ENCODE measurements around the gene CACNA1A.
"Not testable (repeated sequence)": the region's sequence is repeated elsewhere in the genome, so short reads cannot be mapped to it uniquely, and the experiment has no call there.

CACNA1A gene

GRCh38 chr19:13427273-13428051, 78.8 kb downstream of the CACNA1A start:
- no peak for DNase-seq (ENCODE audit: low spot score)

- not testable (repeated sequence) for DNase-seq (ENCODE audit: low spot score)
Measured at GRCh38 chr19:13425875-13426274, 80.4 kb downstream of the CACNA1A start.

DNA sequence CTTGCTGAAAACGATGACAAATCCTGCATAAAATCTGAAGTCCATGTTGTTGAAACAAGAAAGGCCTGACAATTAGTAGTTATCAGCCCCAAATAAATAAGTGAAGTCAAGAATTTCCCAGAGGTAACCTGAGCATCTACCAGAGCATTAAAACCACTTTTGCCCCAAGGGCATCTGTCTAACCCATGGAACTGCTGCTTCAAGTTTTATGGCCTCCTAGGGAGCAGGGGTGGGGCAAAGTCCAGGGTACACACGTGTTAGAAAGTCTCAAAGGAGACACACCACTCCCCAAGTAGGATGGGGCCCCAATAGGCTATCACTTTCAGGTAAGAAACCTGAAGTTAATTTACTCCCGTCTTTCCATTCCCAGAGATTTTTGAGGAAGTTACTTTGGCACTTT, 81.1 kb downstream of the CACNA1A start:
- DNase-seq (ENCODE audit: low spot score) = no peak

DNA sequence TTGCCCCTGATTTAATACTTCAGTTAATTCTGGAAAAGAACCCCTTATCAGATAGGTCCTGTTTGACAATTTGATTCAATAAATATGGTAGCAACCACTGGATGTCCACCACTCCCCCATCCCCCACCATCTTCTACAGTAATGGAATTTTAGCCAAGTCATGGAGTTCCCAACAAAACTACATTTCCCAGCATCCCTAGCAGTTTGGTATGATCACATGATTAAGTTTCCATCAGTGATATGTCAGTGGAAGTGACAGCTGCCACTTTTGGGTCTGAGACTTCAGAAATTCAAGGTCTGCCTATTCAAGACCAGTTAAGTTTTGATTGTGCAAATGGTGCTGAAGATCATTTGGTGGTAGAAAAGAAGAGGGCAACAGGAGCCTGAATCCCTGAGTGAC, 85.5 kb downstream of the CACNA1A start:
- DNase-seq (ENCODE audit: low spot score) = no peak

- DNase-seq (ENCODE audit: low spot score) = peak; percentile 71
Measured at GRCh38 chr19:13417054-13417453, 89.2 kb downstream of the CACNA1A start.

DNA sequence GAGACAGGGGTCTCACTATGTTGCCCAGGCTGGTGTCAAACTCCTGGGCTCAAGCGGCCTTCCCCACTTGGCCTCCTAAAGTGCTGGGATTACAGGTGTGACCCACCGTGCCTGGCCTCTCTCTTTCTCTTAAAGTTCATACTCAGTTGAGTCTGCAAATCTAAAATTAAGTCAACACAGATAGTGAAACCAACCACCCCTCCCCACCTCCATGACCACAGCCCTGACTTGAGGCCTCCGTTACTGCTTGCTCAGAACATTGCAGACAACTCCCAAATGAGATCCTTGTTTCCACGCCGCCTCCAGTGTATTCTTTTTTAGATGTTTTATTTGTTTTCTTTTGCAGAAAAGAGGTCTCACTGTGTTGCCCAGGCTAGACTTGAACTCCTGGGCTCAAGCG, 94.4 kb downstream of the CACNA1A start:
- DNase-seq (ENCODE audit: low spot score) = no peak

DNA sequence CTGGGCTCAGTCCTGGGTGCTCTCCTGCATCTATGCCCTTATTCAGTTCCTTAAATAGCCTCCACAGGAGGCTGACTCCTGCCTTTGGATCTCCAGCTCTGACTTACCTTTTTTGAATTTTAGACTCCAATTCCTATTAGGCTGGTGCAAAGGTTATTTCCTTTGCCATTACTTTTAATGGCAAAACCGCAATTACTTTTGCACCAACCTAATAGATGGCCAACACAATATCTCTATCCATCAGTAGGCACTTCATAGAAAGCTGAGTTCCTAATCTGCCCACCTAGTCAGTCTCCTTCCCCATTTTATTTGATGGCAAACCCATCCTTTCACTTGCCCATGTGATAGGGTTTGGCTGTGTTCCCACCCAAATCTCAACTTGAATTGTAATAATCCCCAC, 95.3 kb downstream of the CACNA1A start:
- DNase-seq (ENCODE audit: low spot score) = no peak

DNA sequence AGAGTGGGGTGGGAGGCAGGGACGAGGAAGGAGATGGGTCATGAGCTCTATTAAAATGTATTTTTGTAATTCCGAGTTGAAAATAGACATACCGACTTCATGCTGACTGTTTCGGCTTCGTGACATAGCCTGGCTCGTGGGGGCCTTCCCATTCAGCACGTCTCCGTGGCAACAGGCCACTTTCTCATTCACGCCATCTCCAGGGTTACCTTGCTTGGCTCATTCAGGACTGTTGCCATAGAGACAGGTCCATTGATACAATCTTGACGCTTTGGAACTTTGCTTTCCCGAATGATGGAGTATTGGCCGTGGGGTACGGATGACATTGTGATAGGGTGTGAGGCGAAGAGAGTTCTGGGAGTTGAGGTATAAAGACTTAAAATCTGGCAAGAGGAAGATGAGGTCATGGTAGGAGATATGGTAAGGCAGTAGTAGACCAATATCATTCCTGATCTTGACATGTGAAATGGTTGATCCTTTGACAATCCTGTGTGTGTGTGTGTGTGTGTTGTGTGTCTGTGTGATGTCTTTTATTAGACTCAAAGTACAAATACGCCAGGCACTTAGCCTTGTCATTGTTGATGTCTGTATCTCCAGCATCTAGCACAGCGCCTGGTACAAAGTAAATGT, 97.3 kb downstream of the CACNA1A start:
- no peak for DNase-seq (ENCODE audit: low spot score)

- DNase-seq (ENCODE audit: low spot score) = no peak
Measured at GRCh38 chr19:13404236-13404635, 102.0 kb downstream of the CACNA1A start.

DNA sequence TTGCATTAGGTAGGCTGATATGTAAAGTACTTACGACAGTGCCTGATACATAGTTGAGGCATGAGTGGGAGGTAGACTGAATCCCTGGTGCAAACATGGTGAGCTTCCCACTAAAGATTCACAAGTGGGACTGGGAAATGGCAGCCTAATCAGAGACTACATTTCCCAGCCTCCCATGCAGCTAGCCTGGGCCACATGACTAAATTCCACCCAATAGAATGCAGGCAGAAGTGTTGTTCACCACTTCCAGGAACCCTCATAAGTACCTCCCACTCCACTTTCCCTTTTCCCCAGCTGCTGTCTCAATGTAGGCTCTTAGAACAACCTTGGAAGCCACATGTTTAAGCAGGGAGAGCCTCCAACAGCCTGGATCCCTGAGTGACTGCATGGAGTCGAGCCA, 104.9 kb downstream of the CACNA1A start:
- DNase-seq (ENCODE audit: low spot score) = peak; percentile 61

- peak; percentile 75 for DNase-seq (ENCODE audit: low spot score)
Measured at GRCh38 chr19:13400296-13400695, 106.0 kb downstream of the CACNA1A start.

DNA sequence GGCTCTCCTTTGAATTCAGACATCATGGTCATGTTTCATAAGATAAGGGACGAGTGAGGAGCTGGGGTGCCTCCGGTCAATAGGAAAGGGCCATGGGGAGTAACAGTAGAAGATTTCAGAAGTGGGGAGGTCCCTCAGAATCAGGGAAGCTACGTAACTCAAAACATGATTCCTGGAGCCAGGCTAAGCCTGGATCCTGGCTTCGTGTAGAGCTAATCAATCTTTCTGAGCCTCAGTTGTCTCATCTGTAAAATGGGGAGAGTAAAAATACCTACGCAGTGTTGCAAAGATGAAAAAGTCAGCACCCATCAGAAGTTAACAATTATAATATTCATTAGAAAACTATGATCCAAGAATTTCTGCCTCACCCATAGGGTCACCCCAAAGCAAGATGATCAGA, 106.5 kb downstream of the CACNA1A start:
- no peak for DNase-seq (ENCODE audit: low spot score)

GRCh38 chr19:13398780-13399726, 107.2 kb downstream of the CACNA1A start:
- peak; percentile 92 for DNase-seq (ENCODE audit: low spot score)

DNA sequence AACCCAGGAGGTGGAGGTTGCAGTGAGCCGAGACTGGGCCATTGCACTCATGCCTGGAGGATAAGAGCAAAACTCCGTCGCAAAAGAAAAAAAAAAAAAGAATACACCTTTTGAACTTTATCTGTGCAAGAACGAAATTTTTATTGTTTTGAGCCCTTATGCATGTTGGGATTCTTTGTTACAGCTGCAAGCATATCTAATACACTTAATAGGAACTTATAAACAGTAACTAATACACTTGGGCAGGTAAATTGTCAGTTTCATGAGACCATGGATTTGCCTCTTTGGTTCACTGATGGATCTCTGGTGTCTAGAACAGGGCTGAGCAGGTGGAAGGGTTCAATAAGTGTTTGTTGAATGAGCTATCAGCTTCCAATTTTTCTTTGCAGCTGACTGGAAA, 108.1 kb downstream of the CACNA1A start:
- no peak for DNase-seq (ENCODE audit: low spot score)

- peak; percentile 65 for DNase-seq (ENCODE audit: low spot score)
Measured at GRCh38 chr19:13396250-13397080, 109.8 kb downstream of the CACNA1A start.

DNA sequence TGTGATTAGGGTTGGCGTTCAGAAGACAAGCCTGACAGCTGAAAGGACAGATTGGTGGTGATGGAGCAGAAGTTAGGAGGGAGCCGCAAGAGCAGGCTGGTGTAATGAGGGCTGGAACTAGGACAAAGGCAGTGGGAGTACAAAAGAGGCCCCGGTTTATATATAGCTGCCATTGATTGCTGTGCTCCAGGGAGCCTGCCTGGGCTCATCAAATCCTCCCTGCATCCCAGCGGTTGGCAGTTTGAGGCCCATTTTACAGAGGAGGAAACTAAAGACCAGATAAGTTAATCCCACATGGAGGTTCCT, 123.7 kb downstream of the CACNA1A start:
- no peak for DNase-seq (ENCODE audit: low spot score)

DNA sequence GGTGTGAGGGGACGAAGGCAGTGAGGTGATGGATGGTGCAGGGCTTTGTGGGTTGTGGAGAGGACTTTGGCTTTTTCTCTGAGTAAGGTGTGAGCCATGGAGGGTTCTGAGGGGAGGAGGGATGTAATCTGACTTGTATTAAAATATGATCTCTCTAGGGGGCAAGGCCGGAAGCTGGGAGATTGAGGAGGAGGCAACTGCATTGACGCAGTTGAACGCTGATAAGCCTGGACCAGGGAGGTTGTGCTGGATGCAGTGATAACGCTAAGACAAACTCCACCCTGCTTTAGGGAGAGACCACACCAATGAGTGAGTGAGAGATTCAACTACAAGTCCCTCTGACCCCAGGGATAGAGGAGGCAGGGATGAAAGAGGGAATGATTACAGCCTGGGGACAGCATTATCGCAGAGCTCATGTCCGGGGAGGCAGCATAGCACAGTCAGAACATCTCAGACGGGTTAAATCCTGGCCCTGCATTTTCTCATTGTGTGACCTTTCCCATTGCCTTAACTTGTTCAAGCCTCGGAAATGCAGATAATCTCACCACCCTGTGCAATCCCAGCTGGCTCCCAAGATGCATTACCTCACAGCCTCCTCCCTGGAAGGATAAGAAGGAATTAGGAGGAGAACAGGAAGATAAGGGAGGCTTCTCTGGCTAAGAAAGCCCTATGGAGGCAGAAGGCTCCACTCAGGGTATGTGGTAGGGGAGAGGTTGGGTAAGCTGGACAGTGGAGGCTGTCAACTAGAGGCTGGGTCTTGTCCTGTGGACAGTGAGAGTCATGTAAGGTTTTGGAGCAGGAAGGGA, 124.2 kb downstream of the CACNA1A start:
- DNase-seq (ENCODE audit: low spot score) = no peak

DNA sequence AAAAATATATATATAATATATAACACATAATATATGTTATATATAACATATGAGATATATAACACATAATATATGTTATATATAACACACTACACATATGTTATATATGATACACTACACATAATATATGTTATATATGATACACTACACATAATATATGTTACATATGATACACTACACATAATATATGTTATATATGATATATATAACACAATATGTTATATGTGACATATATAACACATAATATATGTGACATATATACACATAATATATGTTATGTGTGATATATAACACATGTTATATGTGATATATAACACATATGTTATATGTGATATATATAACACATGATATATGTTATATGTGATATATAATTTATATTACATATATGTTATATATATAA, 129.7 kb downstream of the CACNA1A start:
- DNase-seq (ENCODE audit: low spot score) = no peak

DNA sequence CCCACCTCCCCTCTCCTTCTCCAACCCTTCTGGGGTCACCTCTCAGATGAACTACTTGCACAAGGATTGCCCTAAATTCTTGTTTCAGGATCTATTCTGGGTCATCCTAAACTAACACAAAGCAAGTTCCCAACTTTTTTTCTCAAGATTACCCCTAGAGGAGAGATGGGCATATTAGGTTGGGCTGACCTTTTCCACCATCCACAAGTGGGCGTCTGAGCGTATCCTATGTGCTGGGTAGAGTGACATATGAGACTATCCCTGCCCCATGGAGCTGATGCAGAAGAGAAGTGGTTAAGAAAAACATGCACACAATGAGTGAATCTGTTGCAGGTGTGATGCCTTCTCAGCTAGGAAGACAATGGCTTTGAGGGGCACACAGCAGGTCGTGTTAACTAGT, 132.7 kb downstream of the CACNA1A start:
- no peak for DNase-seq (ENCODE audit: low spot score)

- no peak for DNase-seq (ENCODE audit: low spot score)
Measured at GRCh38 chr19:13370948-13371347, 135.3 kb downstream of the CACNA1A start.

DNA sequence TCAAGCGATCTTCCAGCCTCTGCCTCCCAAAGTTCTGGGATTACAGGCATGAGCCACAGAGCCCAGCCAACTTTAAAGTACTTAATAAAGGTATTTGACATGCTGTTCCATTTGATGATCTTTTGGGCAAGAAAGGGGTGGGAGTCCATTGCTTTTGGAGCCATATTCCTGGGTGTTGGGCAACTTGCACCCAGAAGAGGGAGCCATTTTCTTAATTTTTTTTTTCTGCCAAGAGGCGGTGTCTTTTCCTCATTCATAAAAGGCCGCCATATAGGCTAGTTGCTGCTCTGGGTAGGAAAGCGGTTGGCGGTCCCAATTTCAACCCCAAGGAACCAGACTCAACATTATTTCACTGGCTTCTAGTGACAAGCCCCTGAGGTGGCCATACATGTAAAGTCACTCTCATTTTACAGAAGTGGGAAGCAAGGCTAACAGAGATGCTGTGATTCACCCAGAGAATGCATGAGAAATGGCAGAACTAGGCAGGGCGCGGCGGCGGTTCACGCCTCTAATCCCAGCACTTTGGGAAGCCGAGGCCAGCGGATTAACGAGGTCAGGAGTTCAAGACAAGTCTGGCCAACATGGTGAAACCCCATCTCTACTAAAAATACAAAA, 139.6 kb downstream of the CACNA1A start:
- peak; percentile 45 for DNase-seq (ENCODE audit: low spot score)
